ENCODE data around the gene TUFT1. TPM values are rescaled to one million over a fixed set of nuclear protein-coding genes. Genes with fewer than 3 reads are reported as not detected.

The TUFT1 gene
- total RNA-seq, 4 donors from 2014 or later: 18.1 to 41.8 (median 32.8) TPM

DNA sequence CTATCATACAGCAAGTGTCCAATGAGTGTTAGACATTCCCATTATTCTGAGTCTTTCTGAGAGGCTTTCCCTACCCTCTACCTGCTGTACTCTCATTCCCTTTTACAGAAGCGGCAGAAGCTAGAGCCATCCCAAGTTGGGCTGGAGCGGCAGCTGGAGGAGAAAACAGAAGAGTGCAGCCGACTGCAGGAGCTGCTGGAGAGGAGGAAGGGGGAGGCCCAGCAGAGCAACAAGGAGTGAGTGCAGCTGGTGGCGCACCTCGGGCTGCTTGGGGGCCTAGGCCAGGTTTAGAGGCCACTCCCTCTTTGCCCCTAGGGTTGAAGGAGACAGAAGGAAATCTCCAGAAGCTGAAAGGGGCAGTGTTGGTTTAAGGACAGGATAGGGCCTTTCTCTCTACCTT is 16.8 kb upstream of the TUFT1 start:
- DNase-seq: no peak
- 70 to 86% methylated on average over 4 to 5 of the region's 5 CpGs for WGBS, 2 donors

DNA sequence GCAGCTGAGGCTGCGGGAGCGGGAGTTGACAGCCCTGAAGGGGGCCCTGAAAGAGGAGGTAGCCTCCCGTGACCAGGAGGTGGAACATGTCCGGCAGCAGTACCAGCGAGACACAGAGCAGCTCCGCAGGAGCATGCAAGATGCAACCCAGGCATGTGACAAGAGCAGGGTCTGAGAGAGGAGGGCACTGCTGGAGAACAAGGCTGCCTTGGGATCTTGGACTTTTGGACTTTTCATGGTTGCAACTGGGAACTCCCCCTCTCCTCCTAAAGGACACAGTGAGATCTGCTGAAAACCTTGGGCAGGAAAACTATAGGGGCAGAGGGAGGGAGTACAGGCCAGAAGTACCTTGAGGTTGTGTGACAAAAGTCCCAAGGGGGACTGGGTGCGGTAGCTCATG is 15.4 kb upstream of the TUFT1 start:
- TF ChIP-seq, protein P1, sequence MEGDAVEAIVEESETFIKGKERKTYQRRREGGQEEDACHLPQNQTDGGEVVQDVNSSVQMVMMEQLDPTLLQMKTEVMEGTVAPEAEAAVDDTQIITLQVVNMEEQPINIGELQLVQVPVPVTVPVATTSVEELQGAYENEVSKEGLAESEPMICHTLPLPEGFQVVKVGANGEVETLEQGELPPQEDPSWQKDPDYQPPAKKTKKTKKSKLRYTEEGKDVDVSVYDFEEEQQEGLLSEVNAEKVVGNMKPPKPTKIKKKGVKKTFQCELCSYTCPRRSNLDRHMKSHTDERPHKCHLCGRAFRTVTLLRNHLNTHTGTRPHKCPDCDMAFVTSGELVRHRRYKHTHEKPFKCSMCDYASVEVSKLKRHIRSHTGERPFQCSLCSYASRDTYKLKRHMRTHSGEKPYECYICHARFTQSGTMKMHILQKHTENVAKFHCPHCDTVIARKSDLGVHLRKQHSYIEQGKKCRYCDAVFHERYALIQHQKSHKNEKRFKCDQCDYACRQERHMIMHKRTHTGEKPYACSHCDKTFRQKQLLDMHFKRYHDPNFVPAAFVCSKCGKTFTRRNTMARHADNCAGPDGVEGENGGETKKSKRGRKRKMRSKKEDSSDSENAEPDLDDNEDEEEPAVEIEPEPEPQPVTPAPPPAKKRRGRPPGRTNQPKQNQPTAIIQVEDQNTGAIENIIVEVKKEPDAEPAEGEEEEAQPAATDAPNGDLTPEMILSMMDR (IDR thresholded peaks at IDR 0.05): no peak
- TF ChIP-seq POLR2A (IDR thresholded peaks at IDR 0.05): no peak
- H3K4me1 ChIP-seq: no peaks in the 10 kb centered on the region
- intact Hi-C loops (cut with DNase I): no loop called here
- no peak for DNase-seq
- no peak overlapping the region for H3K4me3 ChIP-seq
- WGBS, 2 donors: 88 to 95% methylated on average over 7 of the region's 7 CpGs
- H3K27ac ChIP-seq: no peak overlapping the region
- H3K9me3 ChIP-seq: no peaks in the 10 kb centered on the region
- no peaks in the 10 kb centered on the region for H3K27me3 ChIP-seq
- H3K36me3 ChIP-seq: peaks cover 0 to 41% (median 0%) of the 10 kb centered on the region in 3 donors

More for the DNA sequence above, 16.8 kb upstream of the TUFT1 start:
- no peaks in the 10 kb centered on the region for H3K4me1 ChIP-seq
- no peaks in the 10 kb centered on the region for H3K9me3 ChIP-seq
- H3K27ac ChIP-seq: no peak overlapping the region
- no peak overlapping the region for H3K4me3 ChIP-seq
- no peak for TF ChIP-seq POLR2A (IDR thresholded peaks at IDR 0.05)
- TF ChIP-seq, protein P1 (IDR thresholded peaks at IDR 0.05): no peak
- peaks cover 0 to 54% (median 0%) of the 10 kb centered on the region in 3 donors for H3K36me3 ChIP-seq
- H3K27me3 ChIP-seq: no peaks in the 10 kb centered on the region
- intact Hi-C loops (cut with DNase I): no loop called here

DNA sequence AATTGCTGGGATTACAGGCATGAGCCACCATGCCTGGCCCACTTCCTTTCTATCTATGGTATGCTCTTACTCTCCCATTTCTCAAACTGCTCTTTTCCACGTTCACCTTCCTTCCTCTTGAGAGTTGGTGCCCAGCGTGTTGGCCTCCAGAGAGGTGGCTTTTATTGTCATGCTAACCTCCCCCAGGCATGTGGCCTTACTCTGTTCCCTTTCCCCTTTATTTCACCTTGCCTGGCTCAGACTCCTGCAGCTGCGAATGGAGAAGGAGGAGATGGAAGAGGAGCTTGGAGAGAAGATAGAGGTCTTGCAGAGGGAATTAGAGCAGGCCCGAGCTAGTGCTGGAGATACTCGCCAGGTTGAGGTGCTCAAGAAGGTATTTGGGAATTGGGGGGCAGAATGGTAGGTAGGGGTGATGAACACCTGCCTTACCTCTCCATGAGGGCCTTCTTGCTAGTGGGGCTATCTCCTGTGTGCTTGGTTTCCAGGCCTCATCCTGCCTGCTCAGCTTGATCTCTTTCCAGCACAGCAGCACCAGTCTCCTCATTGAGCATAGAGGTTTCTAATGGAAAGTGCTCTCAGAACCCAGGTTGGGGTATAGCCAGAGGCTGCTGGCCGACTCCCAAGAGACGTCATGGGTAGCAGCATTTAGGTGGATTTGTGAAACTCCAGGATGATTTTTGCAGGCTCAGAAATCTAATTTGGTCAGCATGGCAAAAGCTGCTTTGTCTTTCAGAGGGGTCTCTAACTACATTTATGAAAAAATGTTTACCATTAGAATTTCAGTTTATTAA is 13.2 kb upstream of the TUFT1 start:
- Histone ChIP-seq H3K27me3 (no peaks in the 10 kb centered on the region), H3K4me3 (no peak overlapping the region), H3K4me1 (no peaks in the 10 kb centered on the region), H3K27ac (no peak overlapping the region), H3K36me3 (peaks cover 0 to 48% (median 0%) of the 10 kb centered on the region in 3 donors), H3K9me3 (no peaks in the 10 kb centered on the region)
- DNase-seq: no peak
- intact Hi-C loops (cut with DNase I): no loop called here
- no peak for TF ChIP-seq POLR2A (IDR thresholded peaks at IDR 0.05)
- TF ChIP-seq, protein P1 (IDR thresholded peaks at IDR 0.05): no peak
- WGBS, 2 donors: 84 to 85% methylated on average over 3 to 7 of the region's 7 CpGs

DNA sequence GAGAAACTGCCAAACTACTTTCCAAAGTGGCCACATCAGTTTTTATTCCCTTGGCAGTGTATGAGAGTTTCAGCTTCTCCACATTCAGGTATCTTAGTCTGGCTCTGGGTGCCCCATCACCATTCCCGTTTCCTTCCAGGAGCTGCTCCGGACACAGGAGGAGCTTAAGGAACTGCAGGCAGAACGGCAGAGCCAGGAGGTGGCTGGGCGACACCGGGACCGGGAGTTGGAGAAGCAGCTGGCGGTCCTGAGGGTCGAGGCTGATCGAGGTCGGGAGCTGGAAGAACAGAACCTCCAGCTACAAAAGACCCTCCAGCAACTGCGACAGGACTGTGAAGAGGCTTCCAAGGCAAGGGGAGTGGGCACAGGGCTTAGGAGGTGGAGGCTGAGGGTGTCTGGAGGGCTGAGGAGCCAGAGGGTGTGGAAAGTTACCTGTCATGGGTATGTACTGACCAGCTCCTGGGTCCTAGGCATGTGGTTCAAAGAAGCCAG is 10.9 kb upstream of the TUFT1 start:
- Histone ChIP-seq H3K36me3 (peaks cover 0 to 59% (median 0%) of the 10 kb centered on the region in 3 donors), H3K9me3 (no peaks in the 10 kb centered on the region), H3K27me3 (no peaks in the 10 kb centered on the region), H3K4me1 (no peaks in the 10 kb centered on the region), H3K27ac (no peak overlapping the region), H3K4me3 (no peak overlapping the region)
- TF ChIP-seq, protein P1 (IDR thresholded peaks at IDR 0.05): no peak
- no peak for TF ChIP-seq POLR2A (IDR thresholded peaks at IDR 0.05)
- WGBS, 2 donors: 64 to 94% methylated on average over 4 to 6 of the region's 11 CpGs
- DNase-seq: no peak
- intact Hi-C loops (cut with DNase I): no loop called here

DNA sequence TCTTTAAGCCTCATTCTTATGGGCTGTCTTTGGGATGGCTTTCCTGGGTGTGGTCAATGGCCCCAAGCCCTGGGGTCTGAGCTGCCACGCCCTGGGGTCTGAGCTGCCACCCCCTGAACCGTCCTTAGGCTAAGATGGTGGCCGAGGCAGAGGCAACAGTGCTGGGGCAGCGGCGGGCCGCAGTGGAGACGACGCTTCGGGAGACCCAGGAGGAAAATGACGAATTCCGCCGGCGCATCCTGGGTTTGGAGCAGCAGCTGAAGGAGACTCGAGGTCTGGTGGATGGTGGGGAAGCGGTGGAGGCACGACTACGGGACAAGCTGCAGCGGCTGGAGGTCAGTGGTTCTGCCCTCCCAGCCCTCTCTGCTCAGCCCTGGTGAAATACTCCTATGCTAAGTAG is 10.3 kb upstream of the TUFT1 start:
- no peak for TF ChIP-seq POLR2A (IDR thresholded peaks at IDR 0.05)
- TF ChIP-seq, protein P1 (IDR thresholded peaks at IDR 0.05): no peak
- H3K4me3 ChIP-seq: no peak overlapping the region
- no peak for DNase-seq
- H3K36me3 ChIP-seq: peaks cover 0 to 53% (median 0%) of the 10 kb centered on the region in 3 donors
- H3K4me1 ChIP-seq: no peaks in the 10 kb centered on the region
- 90 to 96% methylated on average over 6 to 15 of the region's 18 CpGs for WGBS, 2 donors
- no peaks in the 10 kb centered on the region for H3K27me3 ChIP-seq
- no peaks in the 10 kb centered on the region for H3K9me3 ChIP-seq
- intact Hi-C loops (cut with DNase I): loop anchor here (10.0 kb wide), 1 partner anchor 205 kb away; no protein-coding TSS in a partner anchor
- H3K27ac ChIP-seq: no peak overlapping the region
